Suprapubic skin (tissue), 4 donors: ENCODE data around the gene NPIPA2.
"Not testable (repeated sequence)": the region's sequence is repeated elsewhere in the genome, so short reads cannot be mapped to it uniquely, and the experiment has no call there.

Experiments used
- EP300 ChIP-seq: sonication (generic); formaldehyde crosslinking; IDR thresholded peaks from one replicate; pipeline ENCODE4 v1.6.1; 2017; ENCODE audit warnings: antibody characterized with exemption
- POLR2AphosphoS5 ChIP-seq, 3 donors: sonication (generic); formaldehyde crosslinking; IDR thresholded peaks; one replicate each; pipeline ENCODE4 v1.6.1; 2017; ENCODE audit warnings: antibody characterized with exemption in 3 of 3
- TF ChIP-seq, protein P1 (sequence below), 2 donors: fragments of 200-600 bp in 1 of 2; fragments of 450-650 bp in 1 of 2; sonication (generic) in 1 of 2; IDR thresholded peaks; one replicate each; pipeline ENCODE4 v1.5.1; 2016 to 2019; ENCODE audit warnings: antibody characterized with exemption in 2 of 2, mild to moderate bottlenecking in 1 of 2, moderate library complexity in 1 of 2

DNA sequence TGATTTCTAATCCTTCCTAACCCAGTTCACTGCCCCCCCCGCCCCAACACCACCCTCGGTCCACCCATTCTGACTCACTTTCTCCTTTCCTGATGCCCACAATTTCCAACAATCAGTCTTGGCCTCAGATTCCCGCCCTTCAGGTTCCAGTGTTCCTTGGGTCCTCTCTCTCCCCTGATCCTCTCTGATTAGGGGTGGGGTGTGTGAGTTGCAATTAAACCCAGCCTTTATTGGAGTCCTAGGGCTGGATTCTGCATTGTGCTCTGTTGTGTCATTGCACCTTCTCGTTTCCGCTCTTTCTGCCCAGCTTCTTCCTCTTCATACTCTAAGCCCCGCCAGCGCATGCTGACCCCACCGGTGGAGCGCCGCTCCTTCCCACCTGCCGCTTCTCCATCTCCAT is 39.7 kb upstream of the NPIPA2 start:
- TF ChIP-seq, protein P1, sequence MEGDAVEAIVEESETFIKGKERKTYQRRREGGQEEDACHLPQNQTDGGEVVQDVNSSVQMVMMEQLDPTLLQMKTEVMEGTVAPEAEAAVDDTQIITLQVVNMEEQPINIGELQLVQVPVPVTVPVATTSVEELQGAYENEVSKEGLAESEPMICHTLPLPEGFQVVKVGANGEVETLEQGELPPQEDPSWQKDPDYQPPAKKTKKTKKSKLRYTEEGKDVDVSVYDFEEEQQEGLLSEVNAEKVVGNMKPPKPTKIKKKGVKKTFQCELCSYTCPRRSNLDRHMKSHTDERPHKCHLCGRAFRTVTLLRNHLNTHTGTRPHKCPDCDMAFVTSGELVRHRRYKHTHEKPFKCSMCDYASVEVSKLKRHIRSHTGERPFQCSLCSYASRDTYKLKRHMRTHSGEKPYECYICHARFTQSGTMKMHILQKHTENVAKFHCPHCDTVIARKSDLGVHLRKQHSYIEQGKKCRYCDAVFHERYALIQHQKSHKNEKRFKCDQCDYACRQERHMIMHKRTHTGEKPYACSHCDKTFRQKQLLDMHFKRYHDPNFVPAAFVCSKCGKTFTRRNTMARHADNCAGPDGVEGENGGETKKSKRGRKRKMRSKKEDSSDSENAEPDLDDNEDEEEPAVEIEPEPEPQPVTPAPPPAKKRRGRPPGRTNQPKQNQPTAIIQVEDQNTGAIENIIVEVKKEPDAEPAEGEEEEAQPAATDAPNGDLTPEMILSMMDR (IDR thresholded peaks at IDR 0.05), result not testable (repeated sequence)
- TF ChIP-seq EP300; POLR2AphosphoS5 (IDR thresholded peaks at IDR 0.05): not testable (repeated sequence)
